K562 (cell line): ENCODE results near the gene SEC24A. TPM values are rescaled to one million over a fixed set of nuclear protein-coding genes. Genes with fewer than 3 reads are reported as not detected.

Experiments
- CBFA2T3 ChIP-seq: fragments of 450-650 bp; IDR thresholded peaks from 2 replicates; pipeline ENCODE4 v1.6.1; 2017
- CREM ChIP-seq: IDR thresholded peaks from 2 replicates; pipeline ENCODE4 v1.6.1; 2014; ENCODE audit warnings: antibody characterized with exemption, low read depth
- ETS2 ChIP-seq: IDR thresholded peaks from 2 replicates; pipeline ENCODE4 v1.6.1; 2016; ENCODE audit warnings: borderline replicate concordance, missing genetic modification characterization, mild to moderate bottlenecking, moderate library complexity, missing compliant biosample characterization; ENCODE audit not compliant: poor library complexity, severe bottlenecking
- GABPB1 ChIP-seq: sonication (generic); formaldehyde crosslinking; IDR thresholded peaks from 2 replicates; pipeline ENCODE4 v1.8.0; 2022; ENCODE audit warnings: mild to moderate bottlenecking, missing genetic modification reagents
- HDGF ChIP-seq: fragments of 450-650 bp; IDR thresholded peaks from 2 replicates; pipeline ENCODE4 v1.6.1; 2016
- HLTF ChIP-seq: fragments of 450-650 bp; IDR thresholded peaks from 2 replicates; pipeline ENCODE4 v1.6.1; 2016
- KLF1 ChIP-seq: fragments of 450-650 bp; IDR thresholded peaks from 2 replicates; pipeline ENCODE4 v1.6.1; 2016; ENCODE audit warnings: missing genetic modification characterization, missing compliant biosample characterization
- MIER1 ChIP-seq: fragments of 450-650 bp; IDR thresholded peaks from 2 replicates; pipeline ENCODE4 v1.6.1; 2016; ENCODE audit warnings: antibody characterized with exemption, mild to moderate bottlenecking, low read depth
- TEAD4 ChIP-seq, 2 experiments: sonication (generic) in 1 of 2; formaldehyde crosslinking in 1 of 2; IDR thresholded peaks; 2 replicates each; pipeline versions ENCODE4 v1.6.1 to v1.8.0; 2012 to 2022; ENCODE audit warnings: borderline replicate concordance in 1 of 2, inconsistent platforms in 1 of 2, low read length in 1 of 2, mild to moderate bottlenecking in 1 of 2, missing genetic modification reagents in 1 of 2
- TOE1 ChIP-seq, 2 experiments: fragments of 450-650 bp in 1 of 2; sonication (generic) in 1 of 2; formaldehyde crosslinking in 1 of 2; IDR thresholded peaks; 2 replicates each; pipeline versions ENCODE4 v1.7.1 to v1.8.0; 2016 to 2022; ENCODE audit warnings: borderline replicate concordance in 2 of 2, mild to moderate bottlenecking in 2 of 2, antibody characterized with exemption in 1 of 2, inconsistent platforms in 1 of 2, low read depth in 1 of 2, missing genetic modification reagents in 1 of 2, moderate library complexity in 1 of 2
- ZBTB26 ChIP-seq: fragments of 450-650 bp; formaldehyde crosslinking; IDR thresholded peaks from 2 replicates; pipeline ENCODE4 v1.4.0; 2022; ENCODE audit warnings: missing genetic modification characterization
- ZNF318 ChIP-seq, 2 experiments: fragments of 450-650 bp; IDR thresholded peaks; 2 replicates each; pipeline ENCODE4 v1.6.1; 2016; ENCODE audit warnings: mild to moderate bottlenecking in 2 of 2, borderline replicate concordance in 1 of 2, low read depth in 1 of 2, moderate library complexity in 1 of 2
- ZNF699 ChIP-seq: fragments of 250-450 bp; sonication (Bioruptor Pico); IDR thresholded peaks from 2 replicates; pipeline ENCODE4 v1.8.0; 2021; ENCODE audit warnings: mild to moderate bottlenecking, moderate library complexity; ENCODE audit not compliant: insufficient replicate concordance
- polyA plus RNA-seq, 8 experiments: library from polyadenylated mRNA; depleted of rRNA in 4 of 8; stranded (reverse) in 5 of 8; unstranded in 3 of 8; fragments of >200 nt; fragmentation: Nextera tagmentation in 2 of 8; fragmentation: Illumina TruSeq in 1 of 8; extraction: Ambion mirVana in 2 of 8; extraction: Trizol in 1 of 8; gene quantifications; 2 replicates each; pipeline versions ENCODE4 v1.2.1 to v1.2.3, GENCODE V29; 2011 to 2014; ENCODE audit warnings: inconsistent platforms in 1 of 8, missing spikeins in 1 of 8
- total RNA-seq, 7 experiments: library from RNA; depleted of rRNA in 6 of 7; stranded (reverse); fragments of >200 nt in 6 of 7; fragmentation: Illumina TruSeq in 2 of 7; extraction: Trizol in 2 of 7; gene quantifications; 2 replicates each; pipeline versions ENCODE4 v1.2.1 to v1.2.3, GENCODE V29; 2011 to 2021; ENCODE audit warnings: low replicate concordance in 1 of 7
- TF ChIP-seq, protein P1 (sequence below): sonication (generic); formaldehyde crosslinking; IDR thresholded peaks from 2 replicates; pipeline ENCODE4 v1.8.0; 2022; ENCODE audit warnings: mild to moderate bottlenecking, missing genetic modification reagents

The SEC24A gene
- total and polyA plus RNA-seq, 9 of the 15 experiments (the other 6 are each of a cell fraction or from before 2014, with no cell fraction given): 7.9 to 36.5 (median 17.5) TPM

- TF ChIP-seq ETS2 (no peak), ZNF699 (CRISPR knock-in tag) (no peak), MIER1 (0 out of 2 replicates have a peak, but pooled peaks have one; percentile 55), CREM (peak; percentile 52; the same call in 1 of the 2 replicates), GABPB1 (CRISPR knock-in tag) (peak; percentile 48), CBFA2T3 (0 out of 2 replicates have a peak, but pooled peaks have one; percentile 9), KLF1 (no peak), HLTF (0 out of 2 replicates have a peak, but pooled peaks have one; percentile 12), ZNF318 (IDR thresholded peaks at IDR 0.05; ENCODE audit: borderline replicate concordance in 1 of 2, low read depth in 1 of 2) (0 out of 4 replicates have a peak, but pooled peaks of 1 of the 2 experiments have one; percentile 26), TOE1 (IDR thresholded peaks at IDR 0.05; ENCODE audit: borderline replicate concordance) (no peak; the same call in 1 of the 2 replicates), TOE1 (CRISPR knock-in tag; IDR thresholded peaks at IDR 0.05; ENCODE audit: borderline replicate concordance, low read depth) (0 out of 2 replicates have a peak, but pooled peaks have one; percentile 37), HDGF (peak; percentile 90; the same call in 1 of the 2 replicates), ZBTB26 (CRISPR knock-in tag) (peak; percentile 71; the same call in 1 of the 2 replicates), TEAD4 (IDR thresholded peaks at IDR 0.05; ENCODE audit: low read length) (no peak; the same call in 1 of the 2 replicates), TEAD4 (CRISPR knock-in tag; IDR thresholded peaks at IDR 0.05; ENCODE audit: borderline replicate concordance) (no peak)
- TF ChIP-seq, protein P1, sequence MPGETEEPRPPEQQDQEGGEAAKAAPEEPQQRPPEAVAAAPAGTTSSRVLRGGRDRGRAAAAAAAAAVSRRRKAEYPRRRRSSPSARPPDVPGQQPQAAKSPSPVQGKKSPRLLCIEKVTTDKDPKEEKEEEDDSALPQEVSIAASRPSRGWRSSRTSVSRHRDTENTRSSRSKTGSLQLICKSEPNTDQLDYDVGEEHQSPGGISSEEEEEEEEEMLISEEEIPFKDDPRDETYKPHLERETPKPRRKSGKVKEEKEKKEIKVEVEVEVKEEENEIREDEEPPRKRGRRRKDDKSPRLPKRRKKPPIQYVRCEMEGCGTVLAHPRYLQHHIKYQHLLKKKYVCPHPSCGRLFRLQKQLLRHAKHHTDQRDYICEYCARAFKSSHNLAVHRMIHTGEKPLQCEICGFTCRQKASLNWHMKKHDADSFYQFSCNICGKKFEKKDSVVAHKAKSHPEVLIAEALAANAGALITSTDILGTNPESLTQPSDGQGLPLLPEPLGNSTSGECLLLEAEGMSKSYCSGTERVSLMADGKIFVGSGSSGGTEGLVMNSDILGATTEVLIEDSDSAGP (CRISPR knock-in tag): 0 out of 2 replicates have a peak, but pooled peaks have one; percentile 26
Observed at GRCh38 chr5:134738963-134739661, 90.5 kb downstream of the SEC24A start (continued).
